ENCODE measurements around the gene SYT1. TPM values are rescaled to one million over a fixed set of nuclear protein-coding genes. Genes with fewer than 3 reads are reported as not detected.
"Not testable (repeated sequence)": the region's sequence is repeated elsewhere in the genome, so short reads cannot be mapped to it uniquely, and the experiment has no call there.

Gene SYT1
- total RNA-seq, 1 donor from 2014 or later, result 0.17 TPM

- intact Hi-C loops (cut with micrococcal nuclease); DNase-seq; ATAC-seq: not testable (repeated sequence)
Measured at GRCh38 chr12:79045149-79045703, 180.7 kb downstream of the SYT1 start.

GRCh38 chr12:79046021-79046420 lies 181.4 kb downstream of the SYT1 start:
- intact Hi-C loops (cut with micrococcal nuclease), result no loop called here
- ATAC-seq, result no peak
- no peak for DNase-seq

- intact Hi-C loops (cut with micrococcal nuclease), result no loop called here
- no peak for ATAC-seq
- DNase-seq, result no peak
Measured at GRCh38 chr12:79048962-79049361, 184.4 kb downstream of the SYT1 start.

GRCh38 chr12:79053394-79053793 lies 188.8 kb downstream of the SYT1 start:
- ATAC-seq (no peak), DNase-seq (no peak)
- intact Hi-C loops (cut with micrococcal nuclease), result no loop called here

- no peak for ATAC-seq
- intact Hi-C loops (cut with micrococcal nuclease), result no loop called here
- no peak for DNase-seq
Measured at GRCh38 chr12:79055926-79056674, 191.5 kb downstream of the SYT1 start.

- ATAC-seq (no peak), DNase-seq (no peak)
- intact Hi-C loops (cut with micrococcal nuclease), result no loop called here
Measured at GRCh38 chr12:79056775-79057174, 192.2 kb downstream of the SYT1 start.

GRCh38 chr12:79057540-79057939 lies 193.0 kb downstream of the SYT1 start:
- intact Hi-C loops (cut with micrococcal nuclease), result no loop called here
- no peak for DNase-seq
- ATAC-seq, result no peak

GRCh38 chr12:79058342-79058741 lies 193.8 kb downstream of the SYT1 start:
- DNase-seq (no peak), ATAC-seq (no peak)
- intact Hi-C loops (cut with micrococcal nuclease), result no loop called here

GRCh38 chr12:79059557-79059956 lies 195.0 kb downstream of the SYT1 start:
- no peak for ATAC-seq
- intact Hi-C loops (cut with micrococcal nuclease), result no loop called here
- DNase-seq, result no peak

GRCh38 chr12:79063258-79063657 lies 198.7 kb downstream of the SYT1 start:
- ATAC-seq (no peak), DNase-seq (no peak)
- intact Hi-C loops (cut with micrococcal nuclease), result no loop called here

GRCh38 chr12:79067977-79068376 lies 203.4 kb downstream of the SYT1 start:
- ATAC-seq, result no peak

GRCh38 chr12:79069009-79069408 lies 204.4 kb downstream of the SYT1 start:
- DNase-seq (no peak), ATAC-seq (no peak)
- intact Hi-C loops (cut with micrococcal nuclease), result no loop called here

More at GRCh38 chr12:79067977-79068376, 203.4 kb downstream of the SYT1 start:
- intact Hi-C loops (cut with micrococcal nuclease), result no loop called here
- DNase-seq, result no peak

GRCh38 chr12:79071498-79071897 lies 206.9 kb downstream of the SYT1 start:
- intact Hi-C loops (cut with micrococcal nuclease), result no loop called here
- DNase-seq (no peak), ATAC-seq (no peak)

- DNase-seq (no peak), ATAC-seq (no peak)
- intact Hi-C loops (cut with micrococcal nuclease), result no loop called here
Measured at GRCh38 chr12:79073506-79073905, 208.9 kb downstream of the SYT1 start.

GRCh38 chr12:79082595-79082994 lies 218.0 kb downstream of the SYT1 start:
- ATAC-seq (no peak), DNase-seq (no peak)
- intact Hi-C loops (cut with micrococcal nuclease), result no loop called here

GRCh38 chr12:79083181-79083580 lies 218.6 kb downstream of the SYT1 start:
- DNase-seq, result no peak
- intact Hi-C loops (cut with micrococcal nuclease), result no loop called here
- ATAC-seq, result no peak

- intact Hi-C loops (cut with micrococcal nuclease), result no loop called here
- DNase-seq, result no peak
- ATAC-seq, result no peak
Measured at GRCh38 chr12:79085106-79085682, 220.6 kb downstream of the SYT1 start.

GRCh38 chr12:79086541-79087296 lies 222.1 kb downstream of the SYT1 start:
- ATAC-seq (no peak), DNase-seq (no peak)
- intact Hi-C loops (cut with micrococcal nuclease), result no loop called here

- no peak for ATAC-seq
- intact Hi-C loops (cut with micrococcal nuclease), result no loop called here
Measured at GRCh38 chr12:79098530-79098929, 234.0 kb downstream of the SYT1 start.

GRCh38 chr12:79108962-79109361 lies 244.4 kb downstream of the SYT1 start:
- intact Hi-C loops (cut with micrococcal nuclease), result no loop called here
- ATAC-seq (no peak), DNase-seq (no peak)

More at GRCh38 chr12:79098530-79098929, 234.0 kb downstream of the SYT1 start:
- DNase-seq, result no peak
